ENCODE data around the gene EXOC6B.

DNA sequence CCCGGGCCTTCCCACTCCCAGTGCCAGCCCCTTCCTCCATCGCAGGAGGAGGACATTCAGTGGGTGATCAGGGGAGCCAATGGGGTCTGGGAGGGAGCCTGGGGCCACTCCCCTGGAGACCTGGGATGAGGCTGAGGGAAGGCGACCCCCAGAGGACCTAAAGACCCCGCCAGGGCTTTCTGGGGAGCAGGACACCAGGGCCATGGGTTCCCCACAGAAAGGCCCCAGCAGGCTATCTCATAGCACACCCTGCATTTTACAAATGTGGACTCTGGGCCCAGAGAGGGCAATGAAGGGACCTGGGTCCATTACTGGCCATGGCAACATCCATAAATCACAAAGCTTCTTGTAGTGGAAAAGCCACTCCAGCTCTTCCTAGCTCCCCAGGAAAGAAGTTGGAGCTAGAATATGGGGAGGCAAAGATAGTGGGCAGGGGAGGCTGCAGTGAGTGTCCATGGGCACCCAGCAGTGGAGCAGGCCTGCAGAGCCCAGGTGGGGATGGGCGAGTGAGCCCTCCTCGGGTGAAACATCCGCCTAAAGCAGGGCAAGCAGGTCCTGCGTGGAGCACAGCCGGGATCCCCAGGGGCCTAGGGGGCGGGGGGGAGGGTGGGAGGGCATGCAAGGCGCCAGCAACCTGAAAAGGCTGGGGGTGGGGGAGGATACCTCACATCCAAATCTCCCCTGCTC lies 692.0 kb downstream of the EXOC6B start:
- TF ChIP-seq CREB1 (IDR thresholded peaks at IDR 0.05; ENCODE audit: low read depth), result no peak
- TF ChIP-seq, protein P1, sequence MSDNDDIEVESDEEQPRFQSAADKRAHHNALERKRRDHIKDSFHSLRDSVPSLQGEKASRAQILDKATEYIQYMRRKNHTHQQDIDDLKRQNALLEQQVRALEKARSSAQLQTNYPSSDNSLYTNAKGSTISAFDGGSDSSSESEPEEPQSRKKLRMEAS (IDR thresholded peaks at IDR 0.05), result no peak
- no peak for TF ChIP-seq CEBPB (IDR thresholded peaks at IDR 0.05)
- no peak for TF ChIP-seq YY1 (IDR thresholded peaks at IDR 0.05; ENCODE audit: low read depth)
- TF ChIP-seq FOXM1 (IDR thresholded peaks at IDR 0.05; ENCODE audit: borderline replicate concordance, low read depth), result no peak
- no peak for TF ChIP-seq NFIC (IDR thresholded peaks at IDR 0.05)
- no peak for TF ChIP-seq EP300 (IDR thresholded peaks at IDR 0.05; ENCODE audit: borderline replicate concordance)
- TF ChIP-seq TCF12 (IDR thresholded peaks at IDR 0.05; ENCODE audit: low read depth), result no peak
- TF ChIP-seq, protein P2, sequence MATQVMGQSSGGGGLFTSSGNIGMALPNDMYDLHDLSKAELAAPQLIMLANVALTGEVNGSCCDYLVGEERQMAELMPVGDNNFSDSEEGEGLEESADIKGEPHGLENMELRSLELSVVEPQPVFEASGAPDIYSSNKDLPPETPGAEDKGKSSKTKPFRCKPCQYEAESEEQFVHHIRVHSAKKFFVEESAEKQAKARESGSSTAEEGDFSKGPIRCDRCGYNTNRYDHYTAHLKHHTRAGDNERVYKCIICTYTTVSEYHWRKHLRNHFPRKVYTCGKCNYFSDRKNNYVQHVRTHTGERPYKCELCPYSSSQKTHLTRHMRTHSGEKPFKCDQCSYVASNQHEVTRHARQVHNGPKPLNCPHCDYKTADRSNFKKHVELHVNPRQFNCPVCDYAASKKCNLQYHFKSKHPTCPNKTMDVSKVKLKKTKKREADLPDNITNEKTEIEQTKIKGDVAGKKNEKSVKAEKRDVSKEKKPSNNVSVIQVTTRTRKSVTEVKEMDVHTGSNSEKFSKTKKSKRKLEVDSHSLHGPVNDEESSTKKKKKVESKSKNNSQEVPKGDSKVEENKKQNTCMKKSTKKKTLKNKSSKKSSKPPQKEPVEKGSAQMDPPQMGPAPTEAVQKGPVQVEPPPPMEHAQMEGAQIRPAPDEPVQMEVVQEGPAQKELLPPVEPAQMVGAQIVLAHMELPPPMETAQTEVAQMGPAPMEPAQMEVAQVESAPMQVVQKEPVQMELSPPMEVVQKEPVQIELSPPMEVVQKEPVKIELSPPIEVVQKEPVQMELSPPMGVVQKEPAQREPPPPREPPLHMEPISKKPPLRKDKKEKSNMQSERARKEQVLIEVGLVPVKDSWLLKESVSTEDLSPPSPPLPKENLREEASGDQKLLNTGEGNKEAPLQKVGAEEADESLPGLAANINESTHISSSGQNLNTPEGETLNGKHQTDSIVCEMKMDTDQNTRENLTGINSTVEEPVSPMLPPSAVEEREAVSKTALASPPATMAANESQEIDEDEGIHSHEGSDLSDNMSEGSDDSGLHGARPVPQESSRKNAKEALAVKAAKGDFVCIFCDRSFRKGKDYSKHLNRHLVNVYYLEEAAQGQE (IDR thresholded peaks at IDR 0.05; ENCODE audit: low read depth), result no peak
- no peak for TF ChIP-seq ZBTB7A (IDR thresholded peaks at IDR 0.05; ENCODE audit: low read depth)
- TF ChIP-seq EGR1 (IDR thresholded peaks at IDR 0.05), result no peak
- TF ChIP-seq, protein P3, sequence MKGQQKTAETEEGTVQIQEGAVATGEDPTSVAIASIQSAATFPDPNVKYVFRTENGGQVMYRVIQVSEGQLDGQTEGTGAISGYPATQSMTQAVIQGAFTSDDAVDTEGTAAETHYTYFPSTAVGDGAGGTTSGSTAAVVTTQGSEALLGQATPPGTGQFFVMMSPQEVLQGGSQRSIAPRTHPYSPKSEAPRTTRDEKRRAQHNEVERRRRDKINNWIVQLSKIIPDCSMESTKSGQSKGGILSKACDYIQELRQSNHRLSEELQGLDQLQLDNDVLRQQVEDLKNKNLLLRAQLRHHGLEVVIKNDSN (IDR thresholded peaks at IDR 0.05), result no peak
- TF ChIP-seq RAD21 (IDR thresholded peaks at IDR 0.05; ENCODE audit: low read depth), result no peak
- TF ChIP-seq TAF1 (IDR thresholded peaks at IDR 0.05; ENCODE audit: low read depth), result no peak
